GM19455 (cell line): ENCODE measurements around the gene PTPRG.

Experiments used
- ATAC-seq: cut with Tn5 transposase; IDR thresholded peaks from one replicate; pipeline ENCODE4 v1.9.1; 2021; ENCODE audit not compliant: unreplicated experiment

The PTPRG gene

GRCh38 chr3:61855211-61855610, 293.8 kb downstream of the PTPRG start:
- no peak for ATAC-seq

GRCh38 chr3:61857297-61857696, 295.9 kb downstream of the PTPRG start:
- no peak for ATAC-seq

DNA sequence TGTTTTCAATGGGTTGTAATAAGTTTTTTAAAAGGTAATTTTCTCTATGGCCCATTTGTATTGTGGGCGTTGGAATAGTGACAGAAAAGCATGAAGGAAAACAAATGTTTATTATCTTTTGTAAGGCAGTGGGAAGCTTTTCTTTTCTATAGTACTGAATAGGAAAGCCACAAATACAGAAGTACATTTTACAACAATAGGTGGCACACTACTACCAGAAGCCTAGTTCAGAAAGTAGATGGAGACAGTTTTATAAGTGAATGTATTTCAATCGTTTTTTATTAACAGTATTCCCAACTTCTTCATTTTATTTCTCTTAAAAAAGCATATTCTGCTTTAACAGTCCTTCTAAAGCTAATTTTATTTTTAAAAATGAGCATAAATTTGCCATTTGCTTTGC, 296.7 kb downstream of the PTPRG start:
- no peak for ATAC-seq

DNA sequence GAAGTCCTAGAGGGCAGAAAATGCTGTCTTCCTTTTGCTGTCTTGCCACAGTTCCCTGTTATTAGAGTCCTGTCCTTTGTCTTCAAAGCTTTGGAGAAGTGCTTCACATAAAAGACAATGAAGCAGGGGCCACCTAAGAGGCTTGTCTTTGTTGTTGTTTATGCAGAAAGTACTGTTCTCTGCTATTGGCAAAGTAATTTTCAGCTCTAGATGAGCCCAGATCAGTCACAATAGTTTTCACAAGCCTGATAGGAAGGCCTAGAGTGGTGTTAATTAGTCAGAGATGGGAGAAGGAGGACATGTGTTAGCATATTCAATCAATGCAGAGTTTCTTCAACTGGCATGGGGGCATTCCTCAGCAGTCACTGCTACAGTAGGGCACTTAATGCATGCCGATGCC, 300.0 kb downstream of the PTPRG start:
- no peak for ATAC-seq

GRCh38 chr3:61862614-61863289, 301.4 kb downstream of the PTPRG start:
- ATAC-seq = no peak

DNA sequence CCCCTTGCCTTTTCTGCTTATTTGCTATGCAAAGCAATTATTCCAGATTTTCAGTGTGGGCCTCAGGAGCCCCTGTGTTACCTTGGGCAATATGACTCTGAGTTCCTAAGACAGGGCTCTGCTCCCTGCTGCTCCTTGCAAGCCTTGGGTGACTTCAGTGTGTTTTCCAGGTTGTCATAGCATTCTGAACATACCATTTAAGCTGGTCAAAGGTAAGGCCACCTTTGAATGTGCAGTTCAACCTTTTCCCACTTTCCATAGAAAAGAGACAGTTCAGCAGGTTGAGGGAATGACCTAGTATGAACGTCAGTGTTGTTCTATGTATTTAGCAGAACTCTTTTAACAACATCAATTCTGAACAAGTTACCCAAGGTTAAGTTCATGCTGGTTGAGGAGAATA, 302.2 kb downstream of the PTPRG start:
- ATAC-seq = no peak

GRCh38 chr3:61864886-61865285, 303.5 kb downstream of the PTPRG start:
- ATAC-seq = no peak

- ATAC-seq = no peak
Observed at GRCh38 chr3:61865466-61866152, 304.2 kb downstream of the PTPRG start.

- ATAC-seq = no peak
Observed at GRCh38 chr3:61866153-61866542, 304.8 kb downstream of the PTPRG start.

GRCh38 chr3:61866961-61867461, 305.6 kb downstream of the PTPRG start:
- no peak for ATAC-seq

DNA sequence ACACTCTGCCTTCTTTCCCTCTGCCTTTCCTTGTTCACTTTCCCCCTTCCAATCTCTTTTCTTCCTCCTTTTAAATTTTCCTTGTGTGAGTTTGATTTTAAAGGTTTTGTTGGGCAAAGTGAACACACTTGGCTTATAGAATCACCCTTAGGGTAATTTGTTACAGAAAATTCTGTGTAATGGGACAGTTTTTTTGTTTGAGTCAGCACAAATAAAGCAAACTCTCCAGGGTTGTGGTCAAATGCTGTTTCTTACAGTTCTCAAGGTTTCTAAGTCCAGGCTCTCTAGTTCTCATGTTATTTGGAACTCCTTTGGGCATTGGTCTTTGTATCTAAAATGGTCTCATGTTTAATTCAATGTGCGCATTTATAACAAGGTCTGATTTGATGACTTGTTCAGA, 307.1 kb downstream of the PTPRG start:
- ATAC-seq = no peak

- ATAC-seq = no peak
Observed at GRCh38 chr3:61869371-61869770, 308.0 kb downstream of the PTPRG start.

DNA sequence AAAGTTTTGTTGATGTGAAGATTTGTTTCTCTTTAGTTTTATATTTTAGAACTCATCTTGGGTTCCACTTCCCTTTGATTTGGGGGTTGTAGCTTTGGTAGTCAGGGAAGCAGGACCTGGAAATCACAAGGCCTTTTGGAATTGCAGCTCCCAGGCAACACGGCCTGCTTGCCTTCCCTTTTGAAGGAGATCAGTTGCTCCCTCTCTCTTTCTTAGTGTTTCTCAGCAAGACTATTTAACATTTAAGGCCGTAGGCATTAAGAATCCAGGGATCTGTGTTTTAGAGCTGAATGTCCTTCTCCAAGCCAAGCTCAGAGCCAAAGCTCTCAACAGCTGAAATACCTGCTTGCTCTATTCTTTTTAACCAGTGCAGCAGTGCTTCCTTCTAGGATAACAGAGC, 310.3 kb downstream of the PTPRG start:
- ATAC-seq = no peak

- ATAC-seq = no peak
Observed at GRCh38 chr3:61872077-61872706, 310.8 kb downstream of the PTPRG start.

DNA sequence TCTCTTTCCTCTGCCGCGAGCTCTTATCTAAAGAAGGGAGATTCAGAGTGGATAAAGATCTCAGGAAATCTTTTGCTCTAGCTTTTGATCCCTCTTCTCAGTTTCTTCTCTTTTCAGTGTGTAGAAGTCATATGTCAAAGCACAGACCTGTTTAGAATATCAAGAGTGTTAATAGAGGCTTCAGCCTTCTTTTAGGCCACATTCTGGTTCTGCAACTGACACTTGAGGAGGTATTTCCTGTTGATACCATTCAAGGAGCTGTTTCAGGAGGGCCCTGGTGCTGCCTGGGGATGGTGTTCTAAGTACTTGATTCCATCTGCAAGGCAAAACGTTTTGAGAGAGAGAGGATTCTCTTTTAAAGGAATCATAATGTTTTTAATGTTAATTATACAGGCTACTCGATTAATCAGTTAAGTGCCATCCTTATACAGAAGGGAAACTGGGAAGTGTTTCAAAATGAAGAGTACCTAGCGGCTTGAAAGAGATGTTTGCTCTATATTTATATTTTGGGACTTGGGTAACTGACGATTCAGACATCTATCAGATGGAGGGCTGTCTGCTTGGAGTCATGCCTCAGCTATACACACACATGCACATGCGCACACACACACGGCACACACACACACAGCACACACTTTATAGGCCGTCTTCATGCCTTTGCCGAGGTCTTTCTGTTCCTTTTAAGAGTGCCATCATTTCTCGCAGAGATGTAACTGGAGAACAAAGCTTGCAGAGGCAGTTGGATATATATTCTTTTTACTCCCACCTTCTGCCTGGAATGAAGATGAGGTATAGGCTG, 313.9 kb downstream of the PTPRG start:
- ATAC-seq = no peak

DNA sequence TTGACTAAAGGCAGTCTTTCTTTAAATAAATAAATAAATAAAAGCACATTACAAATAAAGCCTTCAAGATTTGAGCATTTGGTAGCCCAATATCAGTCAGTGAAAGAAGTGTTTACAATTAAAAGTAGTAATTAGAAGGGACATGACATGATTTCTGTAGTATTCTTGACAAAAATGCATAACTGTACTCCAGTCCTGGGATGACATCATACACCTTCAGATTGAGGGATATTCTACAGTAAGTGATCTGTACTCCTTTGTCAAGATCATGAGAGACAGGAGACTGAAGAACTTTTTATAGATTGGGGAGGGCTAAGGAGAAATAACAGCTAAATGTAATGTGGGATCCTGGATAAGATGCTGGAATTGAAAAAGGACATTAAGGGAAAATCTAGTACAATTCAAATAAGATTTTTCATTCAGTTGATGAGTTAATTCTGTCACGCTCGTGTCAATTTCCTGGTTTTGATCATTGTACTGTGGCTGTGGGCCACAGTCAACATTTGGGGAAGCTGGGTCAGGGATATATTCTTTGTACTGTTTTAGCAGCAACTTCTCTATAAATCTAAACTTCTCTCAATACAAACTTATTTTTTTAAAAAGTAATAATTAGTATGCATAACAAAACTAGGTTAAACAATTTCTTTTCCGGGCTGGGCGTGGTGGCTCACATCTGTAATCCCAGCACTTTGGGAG, 314.8 kb downstream of the PTPRG start:
- ATAC-seq = no peak

- ATAC-seq = no peak
Observed at GRCh38 chr3:61876797-61877196, 315.4 kb downstream of the PTPRG start.

GRCh38 chr3:61877359-61878138, 316.2 kb downstream of the PTPRG start:
- ATAC-seq = no peak

- ATAC-seq = no peak
Observed at GRCh38 chr3:61882253-61882652, 320.9 kb downstream of the PTPRG start.

- ATAC-seq = no peak
Observed at GRCh38 chr3:61884794-61885193, 323.4 kb downstream of the PTPRG start.
